WTC11 (cell line): Measurements from ENCODE around the gene WDR27. TPM values are rescaled to one million over a fixed set of nuclear protein-coding genes. Genes with fewer than 3 reads are reported as not detected.
"Not testable (repeated sequence)": the region's sequence is repeated elsewhere in the genome, so short reads cannot be mapped to it uniquely, and the experiment has no call there.

Experiments used
- ATAC-seq: fragments of 200-7000 bp; cut with Tn5 transposase; 2 replicates; pipeline ENCODE4 v1.10.0; 2021; ENCODE audit warnings: mild to moderate bottlenecking, moderate library complexity
- CTCF ChIA-PET: fragments of 300-600 bp; sonication (Branson Sonifier 250); formaldehyde crosslinking; loops from one replicate; lab custom pipeline; 2021; ENCODE audit warnings: antibody characterized with exemption; lab: Charles Lee
- POLR2A ChIA-PET: fragments of 350-600 bp; sonication (Branson Sonifier 250); formaldehyde crosslinking; loops from one replicate; lab custom pipeline; 2021; ENCODE audit warnings: antibody characterized with exemption; lab: Charles Lee
- DNase-seq: peaks from one replicate; pipeline ENCODE4 v3.0.0; 2021; ENCODE audit warnings: low spot score
- H3K27ac Mint-ChIP-seq: 2 replicates; pipeline ENCODE4 v1.8.0; 2021; ENCODE audit warnings: mixed read lengths
- H3K27me3 Mint-ChIP-seq: 2 replicates; pipeline ENCODE4 v1.8.0; 2021; ENCODE audit warnings: low read depth, mild to moderate bottlenecking, moderate library complexity, mixed read lengths
- H3K36me3 Mint-ChIP-seq: 2 replicates; pipeline ENCODE4 v1.8.0; 2021; ENCODE audit warnings: mixed read lengths
- H3K4me1 Mint-ChIP-seq: 2 replicates; pipeline ENCODE4 v1.8.0; 2022; ENCODE audit warnings: mixed read lengths
- H3K4me3 Mint-ChIP-seq: 2 replicates; pipeline ENCODE4 v1.8.0; 2021; ENCODE audit warnings: mild to moderate bottlenecking, moderate library complexity, mixed read lengths
- H3K9me3 Mint-ChIP-seq: 2 replicates; pipeline ENCODE4 v1.8.0; 2021; ENCODE audit warnings: mixed read lengths
- ATF3 ChIP-seq: sonication (generic); formaldehyde crosslinking; conservative IDR thresholded peaks from 2 replicates; pipeline ENCODE4 v1.8.1; 2022; ENCODE audit warnings: mild to moderate bottlenecking, missing genetic modification reagents
- E2F5 ChIP-seq: sonication (generic); formaldehyde crosslinking; IDR thresholded peaks from 2 replicates; pipeline ENCODE4 v1.8.1; 2022; ENCODE audit warnings: mild to moderate bottlenecking, moderate library complexity, missing genetic modification reagents
- FOXJ3 ChIP-seq: sonication (generic); formaldehyde crosslinking; IDR thresholded peaks from 2 replicates; pipeline ENCODE4 v1.9.0; 2021; ENCODE audit warnings: missing genetic modification reagents, mild to moderate bottlenecking, borderline replicate concordance
- FOXP1 ChIP-seq: sonication (generic); formaldehyde crosslinking; IDR thresholded peaks from 2 replicates; pipeline ENCODE4 v1.8.0; 2022; ENCODE audit warnings: missing genetic modification reagents, mild to moderate bottlenecking, moderate library complexity, borderline replicate concordance
- HMGA2 ChIP-seq: fragments of 250-450 bp; sonication (Bioruptor Pico); IDR thresholded peaks from 2 replicates; pipeline ENCODE4 v1.4.0; 2021; ENCODE audit warnings: mild to moderate bottlenecking, moderate library complexity
- IRF2 ChIP-seq: sonication (generic); formaldehyde crosslinking; IDR thresholded peaks from 2 replicates; pipeline ENCODE4 v1.8.0; 2022; ENCODE audit warnings: low read depth, missing genetic modification reagents, borderline replicate concordance
- JAZF1 ChIP-seq: fragments of 250-450 bp; sonication (Bioruptor Pico); IDR thresholded peaks from 2 replicates; pipeline ENCODE4 v1.9.0; 2021; ENCODE audit warnings: moderate library complexity, mild to moderate bottlenecking, inconsistent platforms
- JUN ChIP-seq: sonication (generic); formaldehyde crosslinking; IDR thresholded peaks from 2 replicates; pipeline ENCODE4 v1.8.0; 2023; ENCODE audit warnings: mild to moderate bottlenecking, missing genetic modification reagents
- NR2C2 ChIP-seq: sonication (generic); formaldehyde crosslinking; IDR thresholded peaks from 2 replicates; pipeline ENCODE4 v1.8.0; 2022; ENCODE audit warnings: mild to moderate bottlenecking, missing genetic modification reagents
- TEAD4 ChIP-seq: sonication (generic); formaldehyde crosslinking; IDR thresholded peaks from 2 replicates; pipeline ENCODE4 v1.8.0; 2022; ENCODE audit warnings: mild to moderate bottlenecking, missing genetic modification reagents
- ZNF423 ChIP-seq: fragments of 250-450 bp; sonication (Bioruptor Pico); IDR thresholded peaks from 2 replicates; pipeline ENCODE4 v2.1.2; 2022; ENCODE audit warnings: mild to moderate bottlenecking, moderate library complexity
- ZNF671 ChIP-seq: fragments of 250-450 bp; sonication (Bioruptor Pico); IDR thresholded peaks from 2 replicates; pipeline ENCODE4 v1.8.0; 2021; ENCODE audit warnings: mild to moderate bottlenecking
- total RNA-seq: library from RNA; stranded (reverse); gene quantifications from 3 replicates; pipeline ENCODE4 v1.2.3, GENCODE V29; 2021
- TF ChIP-seq, protein P1 (sequence below): fragments of 250-450 bp; sonication (Bioruptor Pico); IDR thresholded peaks from 2 replicates; pipeline ENCODE4 v1.9.0; 2021; ENCODE audit warnings: mild to moderate bottlenecking
- TF ChIP-seq, protein P2 (sequence below): fragments of 250-450 bp; sonication (Bioruptor Pico); IDR thresholded peaks from 2 replicates; pipeline ENCODE4 v2.1.2; 2022; ENCODE audit warnings: mild to moderate bottlenecking, moderate library complexity
- TF ChIP-seq, protein P3 (sequence below): sonication (generic); formaldehyde crosslinking; IDR thresholded peaks from 2 replicates; pipeline ENCODE4 v1.8.1; 2023; ENCODE audit warnings: mild to moderate bottlenecking, missing genetic modification reagents, moderate library complexity

The WDR27 gene
- total RNA-seq, 1 experiment from 2014 or later = 126 TPM

GRCh38 chr6:169439710-169440109, 262.1 kb downstream of the WDR27 start:
- H3K4me3 Mint-ChIP-seq = no peak overlapping the region
- ATAC-seq (no peak), DNase-seq (no peak)
- H3K36me3 Mint-ChIP-seq = peaks cover 10% of the 10 kb centered on the region
- H3K9me3 Mint-ChIP-seq = peaks cover 21% of the 10 kb centered on the region
- H3K27ac Mint-ChIP-seq = no peak overlapping the region
- ChIA-PET POLR2A (no interaction called here), CTCF (no interaction called here)
- no peaks in the 10 kb centered on the region for H3K27me3 Mint-ChIP-seq
- H3K4me1 Mint-ChIP-seq = no peaks in the 10 kb centered on the region
- no peak for TF ChIP-seq NR2C2 (CRISPR knock-in tag)
- TF ChIP-seq ATF3 (CRISPR knock-in tag) = no peak
- TF ChIP-seq HMGA2 (CRISPR knock-in tag) = peak; percentile 94
- TF ChIP-seq, protein P1, sequence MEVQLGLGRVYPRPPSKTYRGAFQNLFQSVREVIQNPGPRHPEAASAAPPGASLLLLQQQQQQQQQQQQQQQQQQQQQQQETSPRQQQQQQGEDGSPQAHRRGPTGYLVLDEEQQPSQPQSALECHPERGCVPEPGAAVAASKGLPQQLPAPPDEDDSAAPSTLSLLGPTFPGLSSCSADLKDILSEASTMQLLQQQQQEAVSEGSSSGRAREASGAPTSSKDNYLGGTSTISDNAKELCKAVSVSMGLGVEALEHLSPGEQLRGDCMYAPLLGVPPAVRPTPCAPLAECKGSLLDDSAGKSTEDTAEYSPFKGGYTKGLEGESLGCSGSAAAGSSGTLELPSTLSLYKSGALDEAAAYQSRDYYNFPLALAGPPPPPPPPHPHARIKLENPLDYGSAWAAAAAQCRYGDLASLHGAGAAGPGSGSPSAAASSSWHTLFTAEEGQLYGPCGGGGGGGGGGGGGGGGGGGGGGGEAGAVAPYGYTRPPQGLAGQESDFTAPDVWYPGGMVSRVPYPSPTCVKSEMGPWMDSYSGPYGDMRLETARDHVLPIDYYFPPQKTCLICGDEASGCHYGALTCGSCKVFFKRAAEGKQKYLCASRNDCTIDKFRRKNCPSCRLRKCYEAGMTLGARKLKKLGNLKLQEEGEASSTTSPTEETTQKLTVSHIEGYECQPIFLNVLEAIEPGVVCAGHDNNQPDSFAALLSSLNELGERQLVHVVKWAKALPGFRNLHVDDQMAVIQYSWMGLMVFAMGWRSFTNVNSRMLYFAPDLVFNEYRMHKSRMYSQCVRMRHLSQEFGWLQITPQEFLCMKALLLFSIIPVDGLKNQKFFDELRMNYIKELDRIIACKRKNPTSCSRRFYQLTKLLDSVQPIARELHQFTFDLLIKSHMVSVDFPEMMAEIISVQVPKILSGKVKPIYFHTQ (CRISPR knock-in tag) = no peak
- no peak for TF ChIP-seq IRF2 (CRISPR knock-in tag)
- TF ChIP-seq, protein P2, sequence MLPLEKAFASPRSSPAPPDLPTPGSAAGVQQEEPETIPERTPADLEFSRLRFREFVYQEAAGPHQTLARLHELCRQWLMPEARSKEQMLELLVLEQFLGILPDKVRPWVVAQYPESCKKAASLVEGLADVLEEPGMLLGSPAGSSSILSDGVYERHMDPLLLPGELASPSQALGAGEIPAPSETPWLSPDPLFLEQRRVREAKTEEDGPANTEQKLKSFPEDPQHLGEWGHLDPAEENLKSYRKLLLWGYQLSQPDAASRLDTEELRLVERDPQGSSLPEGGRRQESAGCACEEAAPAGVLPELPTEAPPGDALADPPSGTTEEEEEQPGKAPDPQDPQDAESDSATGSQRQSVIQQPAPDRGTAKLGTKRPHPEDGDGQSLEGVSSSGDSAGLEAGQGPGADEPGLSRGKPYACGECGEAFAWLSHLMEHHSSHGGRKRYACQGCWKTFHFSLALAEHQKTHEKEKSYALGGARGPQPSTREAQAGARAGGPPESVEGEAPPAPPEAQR = no peak

- Mint-ChIP-seq H3K9me3 (peaks cover 67% of the 10 kb centered on the region), H3K36me3 (peaks cover 57% of the 10 kb centered on the region)
- CTCF ChIA-PET = interaction anchor here (1.3 kb wide), 1 partner anchor 11 kb away, joined by 3 read pairs; no protein-coding TSS in a partner anchor
These were observed 267.3 kb downstream of the WDR27 start for GRCh38 chr6:169434554-169434953.

GRCh38 chr6:169429001-169429400, 272.8 kb downstream of the WDR27 start:
- H3K4me1 Mint-ChIP-seq = peaks cover 18% of the 10 kb centered on the region
- H3K9me3 Mint-ChIP-seq = peaks cover 52% of the 10 kb centered on the region
- no peak overlapping the region for H3K4me3 Mint-ChIP-seq
- H3K36me3 Mint-ChIP-seq = peaks cover 60% of the 10 kb centered on the region
- POLR2A ChIA-PET = no interaction called here
- TF ChIP-seq JAZF1 (CRISPR knock-in tag) (no peak), TEAD4 (CRISPR knock-in tag) (no peak), JUN (CRISPR knock-in tag) (no peak), E2F5 (CRISPR knock-in tag) (no peak), ZNF671 (CRISPR knock-in tag) (no peak), FOXJ3 (no peak), FOXP1 (no peak)
- no peak overlapping the region for H3K27ac Mint-ChIP-seq
- CTCF ChIA-PET = no interaction called here
- ATAC-seq (no peak), DNase-seq (no peak)
- peaks cover 23% of the 10 kb centered on the region for H3K27me3 Mint-ChIP-seq

More at GRCh38 chr6:169434554-169434953, 267.3 kb downstream of the WDR27 start:
- DNase-seq, H3K27me3 Mint-ChIP-seq, POLR2A ChIA-PET, H3K4me3 Mint-ChIP-seq, ATAC-seq, H3K27ac Mint-ChIP-seq, H3K4me1 Mint-ChIP-seq: not testable (repeated sequence)

- DNase-seq (no peak), ATAC-seq (peak; percentile 52)
- peaks cover 59% of the 10 kb centered on the region for H3K36me3 Mint-ChIP-seq
- H3K4me3 Mint-ChIP-seq = no peak overlapping the region
- ChIA-PET CTCF (interaction anchor here (0.6 kb wide), 1 partner anchor 16 kb away, joined by 3 read pairs; no protein-coding TSS in a partner anchor), POLR2A (no interaction called here)
- TF ChIP-seq FOXP1 (no peak), ZNF423 (CRISPR knock-in tag) (peak; percentile 47; the same call in 1 of the 2 replicates), ATF3 (CRISPR knock-in tag) (no peak)
- TF ChIP-seq, protein P3, sequence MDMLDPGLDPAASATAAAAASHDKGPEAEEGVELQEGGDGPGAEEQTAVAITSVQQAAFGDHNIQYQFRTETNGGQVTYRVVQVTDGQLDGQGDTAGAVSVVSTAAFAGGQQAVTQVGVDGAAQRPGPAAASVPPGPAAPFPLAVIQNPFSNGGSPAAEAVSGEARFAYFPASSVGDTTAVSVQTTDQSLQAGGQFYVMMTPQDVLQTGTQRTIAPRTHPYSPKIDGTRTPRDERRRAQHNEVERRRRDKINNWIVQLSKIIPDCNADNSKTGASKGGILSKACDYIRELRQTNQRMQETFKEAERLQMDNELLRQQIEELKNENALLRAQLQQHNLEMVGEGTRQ (CRISPR knock-in tag) = 0 out of 2 replicates have a peak, but pooled peaks have one; percentile 16
- H3K27ac Mint-ChIP-seq = no peak overlapping the region
- peaks cover 21% of the 10 kb centered on the region for H3K27me3 Mint-ChIP-seq
- H3K9me3 Mint-ChIP-seq = peaks cover 52% of the 10 kb centered on the region
- H3K4me1 Mint-ChIP-seq = peaks cover 18% of the 10 kb centered on the region
These were observed 273.3 kb downstream of the WDR27 start for GRCh38 chr6:169428532-169428931.
